COLO668 (cell line): ENCODE results near the gene MAST4.

Experiments
- DNase-seq: peaks from one replicate; lab custom pipeline; 2025; ENCODE audit not compliant: unreplicated experiment; lab: John Stamatoyannopoulos, UW

Gene MAST4

DNA sequence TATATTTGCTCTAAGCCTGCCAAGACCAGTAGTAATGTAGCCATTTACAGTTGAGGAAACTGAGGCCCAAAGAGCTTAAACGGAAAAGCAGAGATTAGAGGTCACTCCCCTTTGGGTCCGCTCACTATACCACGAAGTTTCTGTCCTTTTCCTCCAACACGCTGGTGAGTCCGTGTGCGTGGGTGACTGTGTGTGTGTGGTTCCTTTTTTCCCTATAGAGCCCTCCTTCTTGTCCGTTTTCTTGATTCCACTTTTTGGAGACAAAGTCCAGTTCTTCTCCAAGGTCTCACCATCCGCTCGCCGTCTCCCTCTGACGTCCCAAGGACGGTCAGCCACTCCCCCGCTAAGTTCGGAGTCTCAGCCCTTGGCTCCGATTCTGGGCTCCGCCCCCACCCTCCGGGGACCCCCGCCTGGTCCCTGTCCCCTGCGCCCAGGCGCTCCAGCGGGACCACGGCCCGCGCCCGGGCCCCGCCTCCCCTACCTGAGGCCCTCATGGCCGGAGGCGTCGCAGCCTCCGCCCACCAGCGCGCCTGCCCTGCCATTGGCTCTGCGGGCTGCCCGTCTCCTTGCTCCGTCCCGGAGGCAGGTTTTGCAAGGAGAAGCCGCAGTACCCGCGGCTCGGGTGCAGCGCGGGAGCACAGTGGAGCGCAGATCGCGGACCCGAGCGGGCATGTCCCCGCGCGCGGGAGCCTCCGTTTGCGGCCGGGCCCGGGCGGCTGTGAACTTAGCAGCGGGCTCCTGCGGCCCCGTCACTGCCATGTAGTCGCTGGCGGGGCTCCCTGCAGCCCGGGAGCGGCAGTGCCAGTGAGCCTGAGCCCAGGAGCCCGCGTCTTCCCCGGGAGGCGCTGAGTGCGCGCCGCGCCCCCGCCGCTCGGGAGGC lies at the start of gene MAST4:
TSS of gene MAST4 (plus strand) at position 638 of the 880 bp plus-strand sequence. CDS start 263 bp downstream, outside the sequence.
- DNase-seq = peak; percentile 87

DNA sequence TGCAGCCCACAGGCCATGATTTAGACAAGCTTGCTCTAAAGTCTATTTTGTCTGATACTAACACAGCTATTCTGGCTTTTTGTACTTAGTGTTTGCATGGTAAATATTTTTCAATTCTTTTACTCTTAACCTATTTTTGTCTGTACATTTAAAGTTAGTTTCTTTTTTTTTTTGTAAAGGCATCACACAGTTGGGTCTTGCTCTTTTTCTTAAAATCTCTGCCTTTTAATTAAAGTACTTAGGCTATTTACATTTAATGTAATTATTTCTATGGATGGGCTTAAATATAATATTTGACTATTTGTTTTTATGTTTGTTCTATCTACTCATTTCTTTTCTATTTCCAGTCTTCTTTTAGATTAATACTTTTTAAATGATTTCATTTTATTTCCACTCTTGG lies 49.7 kb upstream of the MAST4 start:
- no peak for DNase-seq

DNA sequence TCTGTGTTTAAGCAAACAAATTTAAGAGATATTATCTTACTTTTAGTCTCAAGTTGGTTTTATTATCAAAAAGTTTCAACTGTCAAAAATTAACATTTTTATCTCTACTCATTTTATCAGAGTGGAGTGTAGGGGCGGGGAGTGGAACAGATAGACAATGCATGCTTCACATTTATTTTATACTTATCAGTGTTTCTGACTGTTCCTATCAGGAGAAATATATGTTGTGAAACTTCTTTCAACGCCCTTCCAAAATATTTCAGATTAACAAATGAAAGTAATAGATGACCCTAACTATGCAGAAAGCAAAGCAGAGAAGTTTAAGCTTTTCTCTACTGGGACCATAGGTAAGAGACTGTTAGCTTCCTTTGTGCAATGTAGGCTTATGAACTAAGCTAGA lies 44.9 kb upstream of the MAST4 start:
- no peak for DNase-seq

DNA sequence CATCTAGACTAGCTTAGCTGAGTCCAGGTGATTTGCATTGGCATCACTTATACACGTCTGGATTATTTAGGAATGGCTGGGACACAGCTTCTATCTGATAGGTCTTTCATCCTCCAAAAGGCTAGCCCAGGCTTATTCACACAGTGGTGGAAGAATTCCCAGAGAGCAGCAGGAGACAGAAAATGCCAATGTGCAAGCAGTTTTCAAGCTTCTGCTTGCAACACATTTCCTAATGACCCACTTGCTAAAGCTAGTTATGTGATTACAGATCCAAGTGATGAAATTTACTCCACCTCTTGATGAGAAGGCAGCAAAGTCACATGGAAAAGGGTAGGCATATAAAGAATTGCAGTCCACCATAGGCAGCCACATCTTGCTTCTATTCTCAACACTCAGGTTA lies 44.2 kb upstream of the MAST4 start:
- no peak for DNase-seq

DNA sequence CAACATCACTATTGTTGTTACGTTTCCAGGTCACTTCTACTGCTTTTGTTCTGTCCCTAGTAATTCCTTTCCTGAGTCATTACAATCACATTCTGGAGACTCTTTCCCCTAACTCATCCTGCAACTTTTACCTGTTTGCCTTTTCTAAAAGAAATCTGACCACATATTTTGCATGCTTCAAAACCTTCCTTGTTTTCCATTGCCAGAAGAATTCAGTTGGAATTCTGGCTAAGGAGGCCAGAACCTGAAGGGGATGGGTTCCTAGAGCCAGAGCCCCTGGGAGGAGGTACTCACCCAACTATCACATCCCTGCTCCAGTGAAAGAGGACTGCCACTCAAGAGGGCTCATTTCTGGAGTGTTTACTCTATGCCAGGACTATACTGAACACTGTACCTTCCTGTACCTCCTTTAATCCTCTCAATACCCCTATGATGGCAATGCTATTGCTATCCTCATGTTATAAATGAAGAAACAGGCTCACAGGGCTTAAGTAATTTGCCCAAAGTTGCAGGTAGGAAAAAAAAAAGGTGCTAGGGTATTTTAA lies 42.8 kb upstream of the MAST4 start:
- DNase-seq = no peak

DNA sequence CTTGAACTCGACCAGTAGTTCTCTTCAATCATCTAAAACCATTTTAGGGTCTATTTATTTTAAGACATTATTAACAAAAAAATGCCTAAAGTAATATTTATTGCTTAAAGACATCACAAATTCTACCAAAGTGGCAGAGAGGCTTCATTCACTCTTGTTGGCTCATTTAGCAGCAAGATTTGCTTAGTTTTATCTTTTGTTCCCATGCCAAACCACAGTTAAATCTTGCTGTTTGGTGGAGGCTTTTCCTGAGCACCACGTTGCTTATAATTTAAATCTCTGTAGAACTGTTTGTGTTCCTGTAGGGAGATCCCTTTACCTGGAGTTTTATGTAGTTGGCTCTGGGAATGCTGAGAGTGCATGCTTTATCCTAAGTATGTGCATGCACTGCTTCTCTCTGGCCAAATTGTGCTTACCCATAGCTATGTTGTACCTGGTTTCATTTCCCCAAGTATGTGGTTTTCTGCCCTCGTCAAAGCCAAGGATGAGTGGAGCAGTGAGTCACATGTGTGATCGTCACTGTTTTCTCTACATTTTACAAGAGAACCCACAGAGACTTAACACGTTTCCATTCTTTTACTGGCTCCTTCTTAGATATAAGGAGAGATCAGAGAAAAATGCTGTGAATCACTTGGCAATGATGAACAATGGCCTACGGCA lies 42.1 kb upstream of the MAST4 start:
- DNase-seq = no peak

DNA sequence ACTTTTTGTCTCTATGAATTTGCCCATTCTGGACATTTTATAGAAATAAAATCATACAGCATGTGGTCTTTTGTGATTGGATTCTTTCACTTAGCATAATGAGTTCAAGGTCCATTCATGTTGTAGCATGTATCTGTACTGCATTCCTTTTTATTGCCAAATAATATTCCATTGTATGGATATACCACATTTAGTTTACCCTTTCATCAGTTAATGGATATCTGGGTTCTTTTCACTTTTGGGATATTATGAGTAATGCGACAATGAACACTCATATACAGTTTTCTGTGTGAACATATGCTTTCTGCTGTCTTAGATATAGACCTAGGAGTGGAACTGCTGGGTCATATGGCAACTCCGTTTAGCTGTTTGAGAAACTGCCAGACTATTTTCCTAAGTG lies 41.3 kb upstream of the MAST4 start:
- no peak for DNase-seq

DNA sequence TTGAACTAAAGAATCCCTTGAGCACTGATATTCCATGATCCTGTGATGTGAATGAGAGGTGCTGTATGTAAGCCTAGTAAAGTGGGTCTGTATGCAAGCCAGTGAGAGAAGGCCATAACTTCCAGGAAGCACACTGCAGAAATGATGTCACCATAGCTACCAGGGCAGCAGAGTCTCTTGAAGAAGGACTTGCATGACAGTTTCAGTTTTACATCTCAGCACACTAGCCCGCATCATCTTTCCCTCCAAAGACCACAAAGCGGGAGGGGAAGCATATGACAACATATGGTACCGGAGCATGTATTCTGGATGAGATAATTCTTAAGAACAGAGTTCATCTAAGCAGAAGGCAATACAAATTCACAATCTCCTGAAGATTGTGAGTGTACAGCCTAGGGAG lies 37.6 kb upstream of the MAST4 start:
- no peak for DNase-seq

DNA sequence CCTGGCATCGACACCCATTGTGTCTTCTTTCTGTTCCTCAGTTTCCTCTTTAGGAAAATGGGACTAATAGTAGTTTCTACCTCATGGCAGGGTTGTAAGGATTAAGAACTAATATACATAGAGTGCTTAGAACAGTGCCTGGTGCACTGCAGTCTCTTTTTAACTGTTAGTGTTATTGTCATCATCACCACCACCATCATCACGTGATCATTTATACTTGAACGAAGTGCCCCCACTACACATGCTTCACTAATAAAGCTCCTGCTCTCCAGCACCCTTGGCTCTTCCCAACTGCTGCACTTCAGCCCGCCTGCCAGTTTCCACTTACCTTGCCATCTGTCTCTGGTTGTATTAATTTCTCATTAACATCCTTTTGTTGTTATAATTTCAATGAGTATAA lies 35.8 kb upstream of the MAST4 start:
- no peak for DNase-seq

DNA sequence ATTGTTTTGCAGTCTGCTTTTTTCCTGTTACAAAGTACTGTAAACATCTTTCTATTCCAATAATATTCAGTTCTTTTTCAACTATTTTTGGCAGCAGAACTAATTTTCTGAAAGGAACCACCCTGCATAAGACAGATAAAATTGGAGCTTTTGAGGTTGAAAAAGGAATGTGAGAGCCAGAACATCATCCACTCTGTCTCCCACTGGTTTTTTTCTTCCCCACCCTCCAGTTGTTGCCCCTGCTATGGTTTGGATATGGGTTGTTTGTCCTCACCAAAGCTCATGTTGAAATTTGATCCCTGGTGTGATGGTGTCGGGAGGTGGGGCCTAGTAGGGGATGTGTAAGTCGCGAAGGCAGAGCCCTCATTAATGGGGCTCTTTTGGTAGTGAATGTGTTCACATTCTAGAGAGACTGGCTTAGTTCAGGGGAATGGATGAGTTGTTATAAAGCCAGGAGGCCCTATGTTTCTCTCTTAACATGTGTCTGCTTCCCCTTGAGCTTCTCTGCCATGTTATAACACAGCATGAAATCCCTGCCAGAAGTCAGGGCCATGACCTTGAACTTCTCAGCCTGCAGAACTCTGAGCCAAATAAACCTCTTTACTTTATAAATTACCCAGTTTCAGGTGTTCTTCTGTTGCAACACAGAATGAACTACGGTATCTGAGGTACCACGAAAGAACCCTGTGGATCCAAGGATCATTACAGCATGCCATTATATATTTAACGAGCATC lies 34.8 kb upstream of the MAST4 start:
- no peak for DNase-seq

DNA sequence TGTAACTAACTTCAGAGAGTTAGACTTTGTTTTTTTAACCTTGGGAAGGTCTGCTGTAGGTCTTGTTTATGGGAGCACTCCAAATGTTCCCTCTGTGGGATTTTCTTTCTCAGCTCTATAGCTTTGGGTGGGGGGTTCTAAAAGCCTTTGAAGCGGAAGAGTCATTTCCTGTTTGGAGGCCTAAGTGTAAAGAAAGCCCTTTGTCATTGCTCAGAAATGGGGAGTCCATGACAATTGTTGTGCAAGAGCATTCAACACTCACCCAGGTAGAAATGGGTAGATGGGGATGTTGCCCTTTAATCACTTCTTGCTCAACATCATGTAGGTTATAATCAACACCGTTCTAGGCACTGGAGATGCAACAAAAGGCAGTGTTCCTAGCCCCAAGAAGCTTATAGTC lies 30.3 kb upstream of the MAST4 start:
- no peak for DNase-seq

DNA sequence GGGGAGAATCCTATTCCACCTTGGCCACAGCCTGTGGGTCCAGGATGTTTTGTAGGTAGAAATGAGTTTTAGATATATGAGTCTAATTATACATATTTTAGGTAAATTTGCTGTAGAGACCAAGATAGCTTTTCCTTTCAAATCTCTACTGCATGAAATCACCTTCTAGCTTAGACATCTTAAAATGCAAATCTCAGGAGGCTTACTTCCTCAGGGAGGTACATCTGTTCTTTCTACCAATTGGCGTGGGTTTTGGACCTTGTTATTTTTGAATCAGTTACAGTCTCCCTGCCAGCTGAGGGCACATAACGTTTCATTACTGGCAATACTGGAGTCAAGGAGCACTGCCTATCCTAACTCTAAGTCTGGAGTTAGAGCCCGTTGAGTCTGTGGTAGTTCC lies 28.7 kb upstream of the MAST4 start:
- DNase-seq = no peak

DNA sequence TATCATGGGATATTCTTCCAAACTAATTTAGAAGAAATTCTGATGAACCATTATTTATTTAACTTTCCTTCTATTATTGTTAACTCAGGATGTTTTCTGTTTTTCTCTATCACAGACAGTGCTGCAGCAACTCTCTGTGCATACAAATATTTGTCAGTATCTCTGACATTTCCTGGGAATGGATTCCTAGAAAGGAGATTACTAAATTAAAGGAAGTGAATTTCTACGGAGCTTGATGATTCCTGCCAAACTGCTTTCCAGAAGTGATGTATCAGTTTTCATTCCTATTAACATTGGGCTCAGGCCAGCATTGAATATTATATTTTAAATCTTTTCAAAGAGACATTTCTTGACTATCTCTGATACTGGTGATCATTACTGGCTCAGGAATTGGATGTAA lies 26.0 kb upstream of the MAST4 start:
- no peak for DNase-seq

DNA sequence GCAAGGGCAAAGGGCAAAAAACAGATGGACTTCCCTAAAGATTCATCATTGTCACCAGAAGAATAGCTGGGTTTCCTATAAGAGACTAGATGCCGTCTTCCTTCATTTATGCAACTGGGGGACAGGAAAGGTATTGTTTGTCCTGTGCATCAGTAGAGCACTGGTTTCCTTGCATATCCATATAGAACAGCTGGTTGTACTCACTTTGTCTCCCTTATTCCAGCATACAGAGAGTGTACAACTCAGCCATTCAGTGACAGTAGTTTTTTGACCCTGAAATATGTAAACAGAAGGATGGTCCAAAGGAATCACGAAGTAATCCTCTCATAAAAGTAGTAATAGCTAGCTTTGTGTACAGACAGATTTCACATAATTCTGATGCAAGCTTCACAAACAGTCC lies 22.5 kb upstream of the MAST4 start:
- DNase-seq = no peak

DNA sequence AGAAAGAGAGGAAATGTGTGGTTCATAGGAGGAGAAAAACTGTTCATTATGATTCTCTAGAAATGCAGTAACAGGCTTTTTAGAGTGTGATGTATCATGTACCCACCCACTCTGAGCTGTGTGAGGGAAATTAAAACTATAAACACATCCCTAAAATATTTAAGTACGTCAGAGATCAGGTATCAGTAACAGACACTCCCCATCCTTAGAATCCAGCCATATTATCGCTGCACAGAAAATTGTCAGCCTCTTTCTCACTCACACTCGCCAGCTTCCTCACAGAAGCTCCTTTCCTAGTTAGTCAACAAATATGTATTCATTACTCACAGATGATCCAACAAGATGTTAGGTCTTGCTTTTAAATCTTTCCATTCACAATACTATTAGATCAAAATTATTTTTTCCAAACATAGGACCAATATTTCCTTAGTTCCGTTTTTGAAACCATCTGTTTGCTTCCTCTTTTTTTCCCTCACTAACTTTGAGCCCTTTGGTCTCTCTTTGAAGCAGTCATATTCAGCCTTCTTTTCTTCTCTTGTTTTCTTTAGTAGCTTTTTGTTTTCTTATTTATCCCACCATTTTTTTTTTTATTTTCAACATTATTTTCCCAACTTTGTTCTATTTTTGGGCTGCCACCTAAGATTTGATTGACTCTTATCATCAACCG lies 13.6 kb upstream of the MAST4 start:
- no peak for DNase-seq

DNA sequence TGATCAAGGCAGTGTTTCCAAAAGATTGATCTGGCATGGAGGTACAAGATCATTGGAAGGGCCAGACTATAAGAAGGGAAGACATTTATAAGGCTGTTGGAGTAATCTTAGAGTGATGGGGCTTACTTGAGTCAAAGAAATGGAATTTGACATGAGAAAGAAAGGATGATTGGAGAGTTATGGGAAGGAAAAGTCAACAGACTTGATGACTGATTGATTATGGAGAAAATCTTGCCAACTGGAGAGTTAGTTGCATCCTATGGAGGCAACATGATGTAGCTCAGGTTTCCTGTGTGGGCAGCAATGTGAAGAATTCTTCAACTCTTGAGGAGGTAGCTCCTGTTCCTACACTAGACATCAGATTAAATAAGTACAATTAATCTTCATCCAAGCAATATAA lies 10.9 kb upstream of the MAST4 start:
- no peak for DNase-seq

DNA sequence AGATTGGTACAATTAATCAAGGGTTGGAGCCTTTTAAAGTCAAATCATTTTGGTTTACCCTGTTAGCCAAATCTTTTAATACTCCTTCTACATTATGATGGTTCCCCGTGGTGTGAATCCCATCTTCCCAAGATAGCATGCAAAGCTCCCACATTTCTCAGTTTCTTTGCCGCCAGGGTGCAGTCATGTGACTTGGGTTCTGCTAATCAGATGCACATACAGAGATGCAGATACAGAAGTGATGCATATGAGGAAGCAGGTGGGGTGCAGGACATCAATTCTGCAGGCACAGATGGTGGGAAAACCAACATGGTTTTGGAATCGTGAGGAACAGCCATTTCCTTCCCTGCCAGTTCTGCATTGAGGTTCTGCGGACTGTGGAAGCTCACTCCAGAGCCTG lies 8.4 kb upstream of the MAST4 start:
- no peak for DNase-seq

DNA sequence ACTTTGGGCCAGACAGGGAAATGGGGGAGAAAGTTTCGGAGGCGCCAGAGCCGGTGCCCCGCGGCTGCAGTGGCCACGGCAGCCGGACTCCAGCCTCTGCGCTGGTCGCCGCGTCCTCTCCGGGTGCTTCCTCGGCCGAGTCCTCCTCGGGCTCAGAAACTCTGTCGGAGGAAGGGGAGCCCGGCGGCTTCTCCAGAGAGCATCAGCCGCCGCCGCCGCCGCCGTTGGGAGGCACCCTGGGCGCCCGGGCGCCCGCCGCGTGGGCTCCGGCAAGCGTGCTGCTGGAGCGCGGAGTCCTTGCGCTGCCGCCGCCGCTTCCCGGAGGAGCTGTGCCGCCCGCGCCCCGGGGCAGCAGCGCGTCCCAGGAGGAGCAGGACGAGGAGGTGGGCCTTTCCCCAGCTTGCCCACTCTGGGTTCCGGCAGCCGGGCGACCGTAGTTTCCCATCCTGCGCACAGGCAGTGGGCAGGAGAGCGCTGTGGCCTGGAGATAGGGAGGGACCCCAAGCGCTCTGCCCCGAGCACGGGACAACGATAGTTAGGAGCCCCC lies 516 bp downstream of the MAST4 start:
- DNase-seq = peak; percentile 61

DNA sequence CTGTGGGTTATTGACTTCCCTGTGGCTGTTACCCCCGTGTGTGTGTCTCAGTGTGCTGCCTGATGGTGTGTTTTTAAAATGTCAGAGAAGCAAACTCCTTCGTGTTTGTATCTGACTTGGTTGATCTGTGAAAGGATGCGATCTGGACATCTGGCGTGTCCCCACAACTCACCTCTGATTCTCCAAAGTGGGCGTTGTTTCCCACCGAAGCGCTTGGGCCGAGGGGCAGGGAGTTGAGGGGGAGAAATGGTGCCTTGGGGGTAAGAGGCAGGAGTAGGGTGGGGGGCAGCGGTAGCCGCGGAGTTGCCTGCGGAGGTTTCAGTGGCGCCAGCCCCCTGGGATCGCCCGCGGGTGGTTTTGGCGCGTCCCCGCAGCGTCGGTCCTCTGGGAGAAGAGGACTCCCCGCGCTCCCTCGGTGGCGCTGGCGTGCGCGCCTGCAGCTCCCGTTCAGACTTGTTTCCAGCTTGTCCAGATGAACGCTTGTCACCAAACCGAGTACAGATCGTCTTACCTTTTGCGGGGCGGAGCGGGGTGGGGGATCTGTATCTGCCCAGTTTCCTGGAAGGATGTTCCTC lies 1.1 kb downstream of the MAST4 start:
- peak; percentile 73 for DNase-seq

DNA sequence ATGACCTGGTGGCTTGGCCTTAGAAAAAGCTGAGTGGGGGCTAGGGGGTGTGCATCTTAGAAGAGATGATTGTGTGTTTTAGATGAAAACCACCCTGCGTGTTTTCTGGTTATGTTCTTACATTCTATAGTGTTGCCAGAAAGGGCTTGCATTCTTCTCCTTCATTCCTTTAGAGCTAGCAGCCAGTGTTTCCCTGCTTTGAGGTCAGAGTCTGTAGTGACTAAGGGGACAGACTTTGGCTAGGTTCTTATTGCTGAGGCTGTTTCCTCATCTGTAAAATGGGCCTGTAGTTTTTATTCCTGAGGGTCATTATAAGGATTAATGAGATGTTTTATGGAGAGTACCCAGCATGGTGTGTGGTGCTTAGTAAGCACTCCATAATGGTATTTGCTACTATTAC lies 6.4 kb downstream of the MAST4 start:
- DNase-seq = no peak
